Loucy (cell line): Measurements from ENCODE around the gene PKHD1.

Source experiments
- H2AFZ ChIP-seq: fragments of 200-600 bp; sonication (generic); 2 replicates; pipeline ENCODE4 v1.6.0; 2016; ENCODE audit warnings: antibody characterized with exemption, mild to moderate bottlenecking, low read length, moderate library complexity
- H3F3A ChIP-seq: fragments of 200-600 bp; 2 replicates; pipeline ENCODE4 v1.6.0; 2016; ENCODE audit warnings: antibody characterized with exemption, low read depth, mild to moderate bottlenecking
- H3K27me3 ChIP-seq: fragments of 200-600 bp; sonication (generic); 2 replicates; pipeline ENCODE4 v1.6.1; 2014; ENCODE audit warnings: low read length, mild to moderate bottlenecking; ENCODE audit not compliant: insufficient read depth, poor library complexity, severe bottlenecking
- H3K36me3 ChIP-seq: fragments of 200-600 bp; sonication (generic); 2 replicates; pipeline ENCODE4 v1.6.1; 2016; ENCODE audit warnings: low read length; ENCODE audit not compliant: insufficient read depth
- H3K4me1 ChIP-seq: fragments of 200-600 bp; sonication (generic); 2 replicates; pipeline ENCODE4 v1.5.1; 2014; ENCODE audit warnings: low read length, mild to moderate bottlenecking; ENCODE audit not compliant: insufficient read depth, poor library complexity, severe bottlenecking
- H3K4me2 ChIP-seq: fragments of 200-600 bp; sonication (generic); 2 replicates; pipeline ENCODE4 v1.6.0; 2014; ENCODE audit warnings: antibody characterized with exemption, low read length, low read depth, mild to moderate bottlenecking; ENCODE audit not compliant: poor library complexity, severe bottlenecking
- H3K4me3 ChIP-seq: fragments of 200-600 bp; sonication (generic); 2 replicates; pipeline ENCODE4 v1.5.1; 2014; ENCODE audit warnings: low read length, mild to moderate bottlenecking, mixed read lengths; ENCODE audit not compliant: poor library complexity, severe bottlenecking
- H3K79me2 ChIP-seq: fragments of 200-600 bp; sonication (generic); 2 replicates; pipeline ENCODE4 v1.6.1; 2014; ENCODE audit warnings: low read length; ENCODE audit not compliant: insufficient read depth
- H3K9ac ChIP-seq: fragments of 200-600 bp; sonication (generic); 2 replicates; pipeline ENCODE4 v1.6.0; 2014; ENCODE audit warnings: mild to moderate bottlenecking, low read depth, low read length, moderate library complexity; ENCODE audit not compliant: poor library complexity, severe bottlenecking
- H3K9me2 ChIP-seq: fragments of 200-600 bp; sonication (generic); replicated peaks from 2 replicates; pipeline ENCODE4 v1.6.1; 2016; ENCODE audit warnings: low read depth, low read length, mixed read lengths
- H3K9me3 ChIP-seq: fragments of 200-600 bp; sonication (generic); 2 replicates; pipeline ENCODE4 v1.6.1; 2014; ENCODE audit warnings: mild to moderate bottlenecking, antibody characterized with exemption, low read length, low read depth; ENCODE audit not compliant: insufficient read depth
- H4K20me1 ChIP-seq: fragments of 200-600 bp; sonication (generic); 2 replicates; pipeline ENCODE4 v1.6.0; 2014; ENCODE audit warnings: antibody characterized with exemption, low read length, mild to moderate bottlenecking; ENCODE audit not compliant: insufficient read depth, poor library complexity, severe bottlenecking
- EZH2phosphoT487 ChIP-seq: fragments of 200-600 bp; IDR thresholded peaks from 2 replicates; pipeline ENCODE4 v1.6.1; 2018; ENCODE audit warnings: antibody characterized with exemption, mild to moderate bottlenecking, moderate library complexity, borderline replicate concordance
- TF ChIP-seq, protein P1 (sequence below): fragments of 200-600 bp; sonication (generic); conservative IDR thresholded peaks from 2 replicates; pipeline ENCODE4 v1.5.1; 2014; ENCODE audit warnings: mild to moderate bottlenecking, antibody characterized with exemption, low read length

Gene PKHD1

DNA sequence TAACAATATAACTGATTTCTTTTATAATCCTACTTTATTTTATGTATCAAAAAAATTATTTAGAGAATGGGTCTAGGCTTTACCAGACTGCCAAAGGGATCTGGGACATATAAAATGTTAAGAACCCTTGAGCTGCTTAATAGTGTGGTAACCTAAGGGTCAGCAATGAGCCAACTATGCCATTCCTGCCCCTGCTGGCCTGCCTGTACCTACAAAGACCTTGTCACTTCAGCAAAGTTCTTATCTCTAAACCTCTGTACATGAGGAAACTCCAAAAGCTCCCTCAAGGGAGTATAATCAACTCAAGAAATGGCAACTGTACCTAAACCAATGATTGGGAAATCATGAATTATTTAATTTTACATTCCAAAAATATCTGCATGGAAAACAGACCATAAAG is 266.9 kb downstream of the PKHD1 start:
- no peak overlapping the region for H3K9ac ChIP-seq
- H3K9me2 ChIP-seq, result no peaks in the 10 kb centered on the region
- no peak overlapping the region for H3K4me3 ChIP-seq
- H2AFZ ChIP-seq, result no peak overlapping the region
- H3K27me3 ChIP-seq, result no peaks in the 10 kb centered on the region
- no peak overlapping the region for H3K4me2 ChIP-seq
- no peaks in the 10 kb centered on the region for H4K20me1 ChIP-seq
- no peaks in the 10 kb centered on the region for H3K36me3 ChIP-seq
- no peaks in the 10 kb centered on the region for H3K9me3 ChIP-seq
- no peaks in the 10 kb centered on the region for H3K79me2 ChIP-seq
- H3F3A ChIP-seq, result no peaks in the 10 kb centered on the region
- H3K4me1 ChIP-seq, result no peaks in the 10 kb centered on the region
- no peak for TF ChIP-seq EZH2phosphoT487
- TF ChIP-seq, protein P1, sequence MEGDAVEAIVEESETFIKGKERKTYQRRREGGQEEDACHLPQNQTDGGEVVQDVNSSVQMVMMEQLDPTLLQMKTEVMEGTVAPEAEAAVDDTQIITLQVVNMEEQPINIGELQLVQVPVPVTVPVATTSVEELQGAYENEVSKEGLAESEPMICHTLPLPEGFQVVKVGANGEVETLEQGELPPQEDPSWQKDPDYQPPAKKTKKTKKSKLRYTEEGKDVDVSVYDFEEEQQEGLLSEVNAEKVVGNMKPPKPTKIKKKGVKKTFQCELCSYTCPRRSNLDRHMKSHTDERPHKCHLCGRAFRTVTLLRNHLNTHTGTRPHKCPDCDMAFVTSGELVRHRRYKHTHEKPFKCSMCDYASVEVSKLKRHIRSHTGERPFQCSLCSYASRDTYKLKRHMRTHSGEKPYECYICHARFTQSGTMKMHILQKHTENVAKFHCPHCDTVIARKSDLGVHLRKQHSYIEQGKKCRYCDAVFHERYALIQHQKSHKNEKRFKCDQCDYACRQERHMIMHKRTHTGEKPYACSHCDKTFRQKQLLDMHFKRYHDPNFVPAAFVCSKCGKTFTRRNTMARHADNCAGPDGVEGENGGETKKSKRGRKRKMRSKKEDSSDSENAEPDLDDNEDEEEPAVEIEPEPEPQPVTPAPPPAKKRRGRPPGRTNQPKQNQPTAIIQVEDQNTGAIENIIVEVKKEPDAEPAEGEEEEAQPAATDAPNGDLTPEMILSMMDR, result no peak

DNA sequence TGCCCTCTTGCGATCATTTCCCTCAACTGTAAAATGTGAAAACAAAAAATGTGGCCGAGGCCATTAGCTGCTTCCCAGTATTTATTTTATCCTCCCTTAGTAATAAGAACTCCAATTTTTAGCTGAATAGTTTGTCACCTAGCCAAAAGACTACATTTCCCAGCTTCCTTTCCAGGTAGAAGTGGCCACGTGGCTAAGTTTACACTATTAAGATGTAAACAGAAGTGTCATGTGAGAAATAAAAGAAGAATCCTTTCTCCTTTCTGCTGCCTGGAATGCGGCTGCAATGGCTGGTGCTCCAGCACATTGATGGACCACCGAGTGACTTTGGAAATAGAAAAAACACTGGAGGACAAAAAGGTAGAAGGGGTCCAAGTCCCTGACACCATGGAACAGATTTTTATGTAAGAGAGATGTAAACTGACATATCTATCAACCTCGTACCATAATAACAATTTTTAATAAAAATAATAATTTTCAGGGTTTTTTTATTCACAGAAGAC is 268.8 kb downstream of the PKHD1 start:
- Histone ChIP-seq H3K9ac (no peak overlapping the region), H3K9me2 (no peaks in the 10 kb centered on the region), H3K9me3 (no peaks in the 10 kb centered on the region), H3K4me2 (no peak overlapping the region), H3K79me2 (no peaks in the 10 kb centered on the region), H3K27me3 (no peaks in the 10 kb centered on the region), H3K4me1 (no peaks in the 10 kb centered on the region), H3K4me3 (no peak overlapping the region), H4K20me1 (no peaks in the 10 kb centered on the region), H3K36me3 (no peaks in the 10 kb centered on the region), H3F3A (no peaks in the 10 kb centered on the region), H2AFZ (no peak overlapping the region)
- no peak for TF ChIP-seq EZH2phosphoT487
- TF ChIP-seq, protein P1, result no peak

DNA sequence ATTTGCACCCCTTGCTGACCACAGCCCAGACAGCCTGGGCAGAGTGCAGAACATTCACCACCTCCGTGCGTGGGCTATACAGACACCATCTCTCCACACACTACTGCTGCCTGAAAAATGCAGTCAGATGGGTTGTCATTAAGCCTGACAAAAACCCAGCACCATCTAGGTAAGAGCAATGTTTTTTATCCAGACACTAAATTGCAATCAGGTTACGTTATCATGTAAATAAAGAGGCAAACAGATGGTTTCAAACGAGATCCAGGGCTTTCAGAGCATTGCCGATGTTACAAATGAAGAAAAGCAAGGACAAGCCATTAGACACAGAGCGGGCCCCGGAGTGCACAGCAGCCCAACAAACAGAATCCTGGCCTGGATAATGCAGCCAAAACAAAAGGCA is 269.6 kb downstream of the PKHD1 start:
- Histone ChIP-seq H3K36me3 (no peaks in the 10 kb centered on the region), H3K9me3 (no peaks in the 10 kb centered on the region), H3K4me1 (no peaks in the 10 kb centered on the region), H4K20me1 (no peaks in the 10 kb centered on the region), H3K9me2 (no peaks in the 10 kb centered on the region), H3F3A (no peaks in the 10 kb centered on the region), H3K79me2 (no peaks in the 10 kb centered on the region), H3K9ac (no peak overlapping the region), H3K4me3 (no peak overlapping the region), H3K27me3 (no peaks in the 10 kb centered on the region), H2AFZ (no peak overlapping the region), H3K4me2 (no peak overlapping the region)
- TF ChIP-seq EZH2phosphoT487, result no peak
- TF ChIP-seq, protein P1, result no peak
